ENCODE data around the gene ESR2. TPM values are rescaled to one million over a fixed set of nuclear protein-coding genes. Genes with fewer than 3 reads are reported as not detected.
A peak's percentile ranks its signal among the peaks of the same experiment; 100 is the strongest.

Gene ESR2
- total RNA-seq, 1 donor from 2014 or later = 0.16 TPM

GRCh38 chr14:64082837-64083236 is 211.3 kb downstream of the ESR2 start:
- no peak overlapping the region for H3K27ac Mint-ChIP-seq (ENCODE audit: unreplicated experiment)
- Histone ChIP-seq H3K36me3 (ENCODE audit: insufficient read depth, low read length) (no peaks in the 10 kb centered on the region), H3K79me2 (ENCODE audit: insufficient read depth, low read length) (no peaks in the 10 kb centered on the region), H3K4me1 (ENCODE audit: insufficient read depth, low read length) (no peaks in the 10 kb centered on the region), H2AFZ (ENCODE audit: low read depth, low read length) (no peak overlapping the region), H3K9me3 (ENCODE audit: insufficient read depth, low read depth, low read length) (no peaks in the 10 kb centered on the region), H4K20me1 (ENCODE audit: insufficient read depth, low read length) (no peaks in the 10 kb centered on the region), H3K27me3 (ENCODE audit: insufficient read depth, low read length) (no peaks in the 10 kb centered on the region), H3K27ac (ENCODE audit: low read depth, low read length) (no peak overlapping the region), H3K4me2 (ENCODE audit: low read length) (no peak overlapping the region), H3K9ac (ENCODE audit: low read length) (no peak overlapping the region), H3K4me3 (ENCODE audit: insufficient read depth, low read depth, low read length) (no peak overlapping the region)
- DNase-seq (ENCODE audit: low read depth) (no peak), FAIRE-seq (peak; percentile 13)
- H3K4me3 Mint-ChIP-seq (ENCODE audit: unreplicated experiment) = no peak overlapping the region
- no peaks in the 10 kb centered on the region for H3K4me1 Mint-ChIP-seq (ENCODE audit: low read depth, unreplicated experiment)
- H3K27me3 Mint-ChIP-seq (ENCODE audit: low read depth, unreplicated experiment) = no peaks in the 10 kb centered on the region
- no peaks in the 10 kb centered on the region for H3K36me3 Mint-ChIP-seq (ENCODE audit: low read depth, unreplicated experiment)
- H3K9me3 Mint-ChIP-seq (ENCODE audit: unreplicated experiment) = no peaks in the 10 kb centered on the region
- TF ChIP-seq EZH2 (IDR thresholded peaks at IDR 0.05; ENCODE audit: insufficient read depth, low read length) = no peak
- no peak for TF ChIP-seq CTCF (IDR thresholded peaks at IDR 0.05; ENCODE audit: insufficient read depth, low read depth, low read length)

GRCh38 chr14:64081174-64081746 is 212.9 kb downstream of the ESR2 start:
- no peak for FAIRE-seq

More at GRCh38 chr14:64081174-64081746, 212.9 kb downstream of the ESR2 start:
- no peak overlapping the region for H3K27ac Mint-ChIP-seq (ENCODE audit: unreplicated experiment)
- no peaks in the 10 kb centered on the region for H3K9me3 Mint-ChIP-seq (ENCODE audit: unreplicated experiment)
- no peak overlapping the region for H2AFZ ChIP-seq (ENCODE audit: low read depth, low read length)
- H3K27me3 Mint-ChIP-seq (ENCODE audit: low read depth, unreplicated experiment) = no peaks in the 10 kb centered on the region
- H4K20me1 ChIP-seq (ENCODE audit: insufficient read depth, low read length) = no peaks in the 10 kb centered on the region
- no peak overlapping the region for H3K9ac ChIP-seq (ENCODE audit: low read length)
- no peaks in the 10 kb centered on the region for H3K79me2 ChIP-seq (ENCODE audit: insufficient read depth, low read length)
- H3K4me1 Mint-ChIP-seq (ENCODE audit: low read depth, unreplicated experiment) = no peaks in the 10 kb centered on the region
- H3K4me3 Mint-ChIP-seq (ENCODE audit: unreplicated experiment) = no peak overlapping the region
- no peak for TF ChIP-seq EZH2 (IDR thresholded peaks at IDR 0.05; ENCODE audit: insufficient read depth, low read length)
- no peak for TF ChIP-seq CTCF (IDR thresholded peaks at IDR 0.05; ENCODE audit: insufficient read depth, low read depth, low read length)
- no peak for DNase-seq (ENCODE audit: low read depth)
- H3K9me3 ChIP-seq (ENCODE audit: insufficient read depth, low read depth, low read length) = no peaks in the 10 kb centered on the region
- no peaks in the 10 kb centered on the region for H3K27me3 ChIP-seq (ENCODE audit: insufficient read depth, low read length)
- H3K36me3 Mint-ChIP-seq (ENCODE audit: low read depth, unreplicated experiment) = no peaks in the 10 kb centered on the region
- H3K4me1 ChIP-seq (ENCODE audit: insufficient read depth, low read length) = no peaks in the 10 kb centered on the region
- H3K4me2 ChIP-seq (ENCODE audit: low read length) = no peak overlapping the region
- no peaks in the 10 kb centered on the region for H3K36me3 ChIP-seq (ENCODE audit: insufficient read depth, low read length)
- H3K27ac ChIP-seq (ENCODE audit: low read depth, low read length) = no peak overlapping the region
- H3K4me3 ChIP-seq (ENCODE audit: insufficient read depth, low read depth, low read length) = no peak overlapping the region

All from astrocyte (in vitro differentiated cells and primary cell).